Adrenal gland (tissue), 5 donors: ENCODE data around the gene BRD4.

ENCODE experiments used
- CTCF ChIP-seq, 6 experiments: fragments of 450-650 bp in 4 of 6; fragments of 200-600 bp in 2 of 6; sonication (generic) in 1 of 6; IDR thresholded peaks; 1 replicate in 5 of 6; 2 replicates in 1 of 6; pipeline versions ENCODE4 v1.5.1 to v1.8.0; 2016 to 2021; ENCODE audit warnings: antibody characterized with exemption in 6 of 6, mild to moderate bottlenecking in 2 of 6, moderate library complexity in 1 of 6
- POLR2A ChIP-seq, 2 donors: fragments of 450-650 bp; IDR thresholded peaks; one replicate each; pipeline ENCODE4 v1.6.1; 2017; ENCODE audit warnings: antibody characterized with exemption in 2 of 2, mild to moderate bottlenecking in 2 of 2, moderate library complexity in 1 of 2
- donor health status: DM: no; HTN: no; CAD: no.

- TF ChIP-seq CTCF (IDR thresholded peaks at IDR 0.05) (no peak), POLR2A (IDR thresholded peaks at IDR 0.05) (no peak)
Observed at GRCh38 chr19:15240515-15240914, 91.8 kb downstream of the BRD4 start.
